Fibroblast of skin of right quadriceps (primary cell): Measurements from ENCODE around the gene ZNF83.
"Not testable (repeated sequence)": the region's sequence is repeated elsewhere in the genome, so short reads cannot be mapped to it uniquely, and the experiment has no call there.

Experiments used
- DNase-seq: peaks from one replicate; pipeline ENCODE4 v3.0.0-alpha.2; 2013

Gene ZNF83

GRCh38 chr19:52637718-52638585 lies at the start of gene ZNF83:
Gene ZNF83, minus strand, starts transcription at chr19:52638355.
- peak; percentile 93 for DNase-seq

- no peak for DNase-seq
Measured at GRCh38 chr19:52687684-52688083, 49.5 kb upstream of the ZNF83 start.

GRCh38 chr19:52685811-52686210 lies 47.7 kb upstream of the ZNF83 start:
- DNase-seq = no peak

- DNase-seq = not testable (repeated sequence)
Measured at GRCh38 chr19:52681216-52681615, 43.1 kb upstream of the ZNF83 start.

GRCh38 chr19:52679598-52679997 lies 41.4 kb upstream of the ZNF83 start:
- DNase-seq = no peak

GRCh38 chr19:52675239-52675638 lies 37.1 kb upstream of the ZNF83 start:
- not testable (repeated sequence) for DNase-seq

- DNase-seq = no peak
Measured at GRCh38 chr19:52673014-52673413, 34.9 kb upstream of the ZNF83 start.

- DNase-seq = no peak
Measured at GRCh38 chr19:52670046-52670445, 31.9 kb upstream of the ZNF83 start.

- DNase-seq = no peak
Measured at GRCh38 chr19:52669586-52669985, 31.4 kb upstream of the ZNF83 start.

GRCh38 chr19:52667972-52668371 lies 29.8 kb upstream of the ZNF83 start:
- no peak for DNase-seq

- no peak for DNase-seq
Measured at GRCh38 chr19:52666506-52666905, 28.4 kb upstream of the ZNF83 start.

GRCh38 chr19:52665529-52665928 lies 27.4 kb upstream of the ZNF83 start:
- no peak for DNase-seq

GRCh38 chr19:52665027-52665426 lies 26.9 kb upstream of the ZNF83 start:
- DNase-seq = no peak

- DNase-seq = no peak
Measured at GRCh38 chr19:52664461-52664860, 26.3 kb upstream of the ZNF83 start.

GRCh38 chr19:52662631-52663030 lies 24.5 kb upstream of the ZNF83 start:
- no peak for DNase-seq

GRCh38 chr19:52660981-52661380 lies 22.8 kb upstream of the ZNF83 start:
- DNase-seq = no peak

- no peak for DNase-seq
Measured at GRCh38 chr19:52659013-52659412, 20.9 kb upstream of the ZNF83 start.

- DNase-seq = no peak
Measured at GRCh38 chr19:52658595-52658994, 20.4 kb upstream of the ZNF83 start.

GRCh38 chr19:52653161-52653560 lies 15.0 kb upstream of the ZNF83 start:
- DNase-seq = no peak

- DNase-seq = no peak
Measured at GRCh38 chr19:52651956-52652355, 13.8 kb upstream of the ZNF83 start.

- peak; percentile 21 for DNase-seq
Measured at GRCh38 chr19:52648336-52649016, 10.3 kb upstream of the ZNF83 start.

GRCh38 chr19:52646571-52647217 lies 8.5 kb upstream of the ZNF83 start:
- DNase-seq = no peak

GRCh38 chr19:52640916-52641315 lies 2.8 kb upstream of the ZNF83 start:
- DNase-seq = no peak

GRCh38 chr19:52639996-52640395 lies 1.8 kb upstream of the ZNF83 start:
- no peak for DNase-seq
